Caco-2 (cell line): ENCODE data around the gene TTLL8. TPM values are rescaled to one million over a fixed set of nuclear protein-coding genes. Genes with fewer than 3 reads are reported as not detected.

Experiments used
- BruUV-seq: library from RNA; stranded (reverse); fragments of 400-500 nt; replicated peaks from 2 replicates; lab custom pipeline; 2021; lab: Mats Ljungman, UMichigan
- CTCF ChIA-PET: fragments of 300-600 bp; sonication (Branson Sonifier 250); formaldehyde crosslinking; loops from one replicate; lab custom pipeline; 2022; ENCODE audit warnings: antibody characterized with exemption; lab: Charles Lee
- POLR2A ChIA-PET: fragments of 300-600 bp; sonication (Branson Sonifier 250); formaldehyde crosslinking; loops from one replicate; lab custom pipeline; 2022; ENCODE audit warnings: antibody characterized with exemption; lab: Charles Lee
- DNase-seq, 2 experiments: peaks; one replicate each; pipeline versions ENCODE4 v3.0.0 to v3.0.0-alpha.2; 2020 to 2022
- H3K27me3 ChIP-seq: replicated peaks from 2 replicates; pipeline ENCODE4 v1.6.0; 2011; ENCODE audit warnings: low read length; ENCODE audit not compliant: control insufficient read depth, insufficient read depth
- H3K36me3 ChIP-seq: 2 replicates; pipeline ENCODE4 v1.5.1; 2011; ENCODE audit warnings: low read length; ENCODE audit not compliant: control insufficient read depth, insufficient read depth
- H3K4me1 ChIP-seq: fragments of 250-450 bp; sonication (Bioruptor Pico); 2 replicates; pipeline ENCODE4 v1.5.1; 2020; ENCODE audit warnings: mild to moderate bottlenecking
- H3K4me3 ChIP-seq: 2 replicates; pipeline ENCODE4 v1.5.1; 2011; ENCODE audit warnings: low read depth, mild to moderate bottlenecking, control low read depth, low read length
- H3K9me3 ChIP-seq: fragments of 250-450 bp; sonication (Bioruptor Pico); 2 replicates; pipeline ENCODE4 v1.5.1; 2020; ENCODE audit warnings: mild to moderate bottlenecking, moderate library complexity
- H3K27ac Mint-ChIP-seq: one replicate; pipeline ENCODE4 v1.8.0; 2022; ENCODE audit warnings: mixed read lengths; ENCODE audit not compliant: unreplicated experiment
- H3K27me3 Mint-ChIP-seq: one replicate; pipeline ENCODE4 v1.8.0; 2022; ENCODE audit warnings: mixed read lengths; ENCODE audit not compliant: insufficient read depth, unreplicated experiment
- H3K36me3 Mint-ChIP-seq: one replicate; pipeline ENCODE4 v1.8.0; 2022; ENCODE audit warnings: mild to moderate bottlenecking, mixed read lengths; ENCODE audit not compliant: insufficient read depth, unreplicated experiment
- H3K4me1 Mint-ChIP-seq: one replicate; pipeline ENCODE4 v1.8.0; 2022; ENCODE audit warnings: low read depth, mixed read lengths; ENCODE audit not compliant: unreplicated experiment
- H3K4me3 Mint-ChIP-seq: one replicate; pipeline ENCODE4 v1.8.0; 2022; ENCODE audit warnings: mild to moderate bottlenecking, moderate library complexity, mixed read lengths; ENCODE audit not compliant: unreplicated experiment
- H3K9me3 Mint-ChIP-seq: one replicate; pipeline ENCODE4 v1.8.0; 2022; ENCODE audit warnings: mixed read lengths; ENCODE audit not compliant: unreplicated experiment
- intact Hi-C: fragments of 100-400 bp; cut with micrococcal nuclease; formaldehyde crosslinking; loops from one replicate; pipeline ENCODE4 v1.10.0; 2022; ENCODE audit not compliant: unreplicated experiment
- total RNA-seq: library from RNA; stranded (reverse); gene quantifications from 2 replicates; pipeline ENCODE4 v1.2.3, GENCODE V29; 2022
- TF ChIP-seq, protein P1 (sequence below), 2 experiments: fragments of 200-600 bp in 1 of 2; IDR thresholded peaks; 1 replicate in 1 of 2; 2 replicates in 1 of 2; pipeline versions ENCODE4 v1.5.1 to v1.8.0; 2011 to 2022; ENCODE audit warnings: antibody characterized with exemption in 1 of 2, control low read depth in 1 of 2, inconsistent platforms in 1 of 2, low read depth in 1 of 2, low read length in 1 of 2, mild to moderate bottlenecking in 1 of 2, moderate library complexity in 1 of 2; ENCODE audit not compliant: insufficient read depth in 1 of 2, severe bottlenecking in 1 of 2, unreplicated experiment in 1 of 2

TTLL8 gene
- total RNA-seq, 1 experiment from 2014 or later, result not detected

DNA sequence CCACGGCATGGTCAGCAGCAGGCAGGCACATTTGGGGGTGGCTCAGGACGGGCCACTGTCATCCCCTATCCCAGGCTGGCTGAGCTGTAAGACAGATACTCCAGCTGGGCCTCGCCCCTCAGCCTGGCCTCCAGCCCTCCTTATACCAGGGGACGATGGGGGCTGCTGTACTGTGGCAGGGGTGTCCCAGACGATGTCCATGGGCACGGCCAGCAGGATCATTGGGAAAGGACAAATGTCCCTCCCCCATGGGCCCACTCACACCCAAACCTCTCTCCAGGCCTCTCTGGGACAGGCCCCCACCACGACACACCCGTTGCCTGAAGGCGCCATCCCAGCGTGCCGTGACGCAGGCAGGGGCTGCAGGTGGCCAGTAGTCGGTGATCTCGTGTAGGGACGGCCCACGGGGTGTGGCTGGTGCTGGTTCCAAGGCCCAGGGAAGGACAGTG is 44.0 kb downstream of the TTLL8 start:
- ChIA-PET POLR2A (no interaction called here), CTCF (interaction anchor here (0.9 to 1.3 kb wide), 2 partner anchors 16 to 83 kb away, joined by 3 read pairs; no protein-coding TSS in a partner anchor)
- Histone ChIP-seq H3K27me3 (no peaks in the 10 kb centered on the region), H3K9me3 (no peaks in the 10 kb centered on the region), H3K36me3 (no peaks in the 10 kb centered on the region), H3K4me1 (peaks cover 18% of the 10 kb centered on the region), H3K4me3 (no peak overlapping the region)
- Mint-ChIP-seq H3K4me3 (no peak overlapping the region), H3K4me1 (no peaks in the 10 kb centered on the region), H3K36me3 (no peaks in the 10 kb centered on the region), H3K27ac (no peak overlapping the region), H3K27me3 (no peaks in the 10 kb centered on the region), H3K9me3 (no peaks in the 10 kb centered on the region)
- TF ChIP-seq, protein P1, sequence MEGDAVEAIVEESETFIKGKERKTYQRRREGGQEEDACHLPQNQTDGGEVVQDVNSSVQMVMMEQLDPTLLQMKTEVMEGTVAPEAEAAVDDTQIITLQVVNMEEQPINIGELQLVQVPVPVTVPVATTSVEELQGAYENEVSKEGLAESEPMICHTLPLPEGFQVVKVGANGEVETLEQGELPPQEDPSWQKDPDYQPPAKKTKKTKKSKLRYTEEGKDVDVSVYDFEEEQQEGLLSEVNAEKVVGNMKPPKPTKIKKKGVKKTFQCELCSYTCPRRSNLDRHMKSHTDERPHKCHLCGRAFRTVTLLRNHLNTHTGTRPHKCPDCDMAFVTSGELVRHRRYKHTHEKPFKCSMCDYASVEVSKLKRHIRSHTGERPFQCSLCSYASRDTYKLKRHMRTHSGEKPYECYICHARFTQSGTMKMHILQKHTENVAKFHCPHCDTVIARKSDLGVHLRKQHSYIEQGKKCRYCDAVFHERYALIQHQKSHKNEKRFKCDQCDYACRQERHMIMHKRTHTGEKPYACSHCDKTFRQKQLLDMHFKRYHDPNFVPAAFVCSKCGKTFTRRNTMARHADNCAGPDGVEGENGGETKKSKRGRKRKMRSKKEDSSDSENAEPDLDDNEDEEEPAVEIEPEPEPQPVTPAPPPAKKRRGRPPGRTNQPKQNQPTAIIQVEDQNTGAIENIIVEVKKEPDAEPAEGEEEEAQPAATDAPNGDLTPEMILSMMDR (IDR thresholded peaks at IDR 0.05; ENCODE audit: insufficient read depth in 1 of 2, low read depth in 1 of 2, low read length in 1 of 2, severe bottlenecking in 1 of 2, unreplicated experiment in 1 of 2), result no peak
- DNase-seq, result no peak
- intact Hi-C loops, result no loop called here
- BruUV-seq, result no TSS peak

DNA sequence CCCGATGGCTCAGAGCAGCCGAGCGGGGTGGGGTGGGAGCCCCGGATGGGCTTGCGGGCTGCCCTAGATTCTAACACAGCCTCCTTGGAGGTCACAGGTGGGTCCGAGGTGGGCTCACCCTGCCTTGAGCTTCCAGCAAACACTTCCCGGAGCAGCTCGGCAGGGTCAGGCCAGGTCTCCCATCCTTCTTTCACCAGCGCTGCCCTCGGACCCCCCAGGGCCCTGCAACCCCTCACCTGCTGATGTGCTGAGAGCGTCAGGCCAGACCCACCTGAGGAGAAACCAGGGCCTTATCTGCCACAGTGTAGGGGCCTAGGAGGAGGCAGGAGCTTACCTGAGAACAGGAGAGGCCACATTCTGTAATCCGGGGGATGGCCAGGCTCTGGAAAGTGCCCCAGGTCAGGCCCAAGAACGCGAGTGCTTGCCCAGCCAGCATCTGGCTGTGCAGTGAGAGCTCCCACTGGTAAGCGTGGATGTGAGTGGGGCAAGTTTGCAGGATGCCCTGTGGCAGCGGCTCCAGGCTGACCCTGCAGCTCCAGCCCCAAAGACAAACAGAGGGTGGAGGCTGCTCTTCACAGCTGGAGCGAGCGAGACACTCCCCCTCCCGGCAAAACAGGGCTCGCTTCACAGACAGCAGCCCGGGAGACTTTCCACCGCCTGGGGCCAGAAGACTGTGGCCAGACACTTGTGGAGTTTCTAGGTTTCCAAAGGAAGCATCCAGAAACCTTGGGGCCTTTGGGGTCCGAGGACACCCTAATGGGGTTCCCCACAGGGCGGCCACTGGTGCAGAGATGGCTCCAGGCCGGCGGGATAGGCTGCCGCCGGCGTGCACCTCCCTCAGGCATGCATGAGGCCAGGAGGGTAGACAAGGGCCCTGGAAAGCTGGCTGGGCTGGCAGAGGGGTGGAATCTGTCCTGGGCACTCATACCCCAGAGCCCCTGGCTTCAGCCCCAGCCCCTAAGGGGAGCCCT is 45.6 kb downstream of the TTLL8 start, which contains the start of gene IL17REL:
TSS of gene IL17REL (minus strand) at position 555 of the 971 bp plus-strand sequence. CDS start at position 436, 119 bp downstream.
- no peak within 1 kb of the TSS for H3K27ac Mint-ChIP-seq
- peaks cover 18% of the 10 kb centered on the region for H3K4me1 ChIP-seq
- no peaks in the 10 kb centered on the region for H3K9me3 Mint-ChIP-seq
- intact Hi-C loops, result no loop called here
- no peak within 1 kb of the TSS for H3K4me3 ChIP-seq
- ChIA-PET POLR2A (no interaction called here), CTCF (interaction anchor here (1.2 to 1.3 kb wide), 2 partner anchors 18 to 81 kb away, joined by 3 read pairs; no protein-coding TSS in a partner anchor)
- H3K27me3 ChIP-seq, result no peaks in the 10 kb centered on the region
- no peaks in the 10 kb centered on the region for H3K9me3 ChIP-seq
- no peaks in the 10 kb centered on the region for H3K4me1 Mint-ChIP-seq
- no peak within 1 kb of the TSS for H3K4me3 Mint-ChIP-seq
- no peaks in the 10 kb centered on the region for H3K36me3 ChIP-seq
- TF ChIP-seq, protein P1 (IDR thresholded peaks at IDR 0.05; ENCODE audit: insufficient read depth in 1 of 2, low read depth in 1 of 2, low read length in 1 of 2, severe bottlenecking in 1 of 2, unreplicated experiment in 1 of 2), result peak in 1 of 2 experiments; percentile 35
- H3K36me3 Mint-ChIP-seq, result no peaks in the 10 kb centered on the region
- H3K27me3 Mint-ChIP-seq, result no peaks in the 10 kb centered on the region
- peak; percentile 34 to 46 for DNase-seq
- BruUV-seq, result no TSS peak

DNA sequence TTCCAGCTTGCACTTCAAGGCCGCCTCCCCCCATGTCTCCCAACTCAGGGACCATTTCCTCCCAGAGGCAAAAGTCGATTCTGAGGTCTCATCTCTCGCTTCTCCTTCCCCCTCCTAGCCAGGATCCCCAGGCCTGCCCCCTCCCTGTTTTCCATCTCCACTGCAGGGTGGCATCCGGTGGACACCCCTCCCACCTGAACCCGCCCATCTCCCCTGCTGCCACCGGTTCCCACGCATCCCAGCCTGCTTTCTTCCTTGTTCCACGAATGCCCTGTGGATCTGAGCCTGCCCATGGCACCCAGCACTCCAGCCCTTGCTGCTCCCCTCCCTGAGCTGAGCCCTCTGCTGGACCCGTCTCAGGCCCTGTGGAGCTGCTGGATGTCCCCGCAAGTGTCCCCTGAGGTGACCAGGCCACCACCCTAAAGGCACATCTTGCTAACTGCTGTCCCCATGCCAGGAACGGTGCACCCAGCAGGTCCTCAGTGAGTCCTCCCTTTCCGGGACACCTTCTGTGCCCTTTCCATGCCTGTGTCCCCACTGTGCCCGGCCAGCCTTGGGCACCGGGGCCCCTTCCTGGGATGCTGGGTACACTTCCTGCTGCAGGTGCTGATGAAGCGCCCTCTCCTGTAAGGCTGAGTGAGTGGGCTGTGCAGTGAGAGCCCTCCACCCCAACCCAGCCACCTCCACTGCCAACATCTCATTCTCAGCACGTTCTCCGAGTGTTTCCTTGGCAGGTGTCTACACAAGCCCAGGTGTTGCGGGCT is 46.5 kb downstream of the TTLL8 start:
- H3K27me3 ChIP-seq, result no peaks in the 10 kb centered on the region
- ChIA-PET CTCF (interaction anchor here (1.2 kb wide), 1 partner anchor 81 kb away, joined by 3 read pairs; no protein-coding TSS in a partner anchor), POLR2A (no interaction called here)
- no TSS peak for BruUV-seq
- intact Hi-C loops, result no loop called here
- no peaks in the 10 kb centered on the region for H3K9me3 Mint-ChIP-seq
- no peak for DNase-seq
- H3K9me3 ChIP-seq, result no peaks in the 10 kb centered on the region
- no peak overlapping the region for H3K27ac Mint-ChIP-seq
- no peaks in the 10 kb centered on the region for H3K4me1 Mint-ChIP-seq
- H3K36me3 ChIP-seq, result no peaks in the 10 kb centered on the region
- no peak overlapping the region for H3K4me3 Mint-ChIP-seq
- H3K4me3 ChIP-seq, result no peak overlapping the region
- TF ChIP-seq, protein P1 (IDR thresholded peaks at IDR 0.05; ENCODE audit: insufficient read depth in 1 of 2, low read depth in 1 of 2, low read length in 1 of 2, severe bottlenecking in 1 of 2, unreplicated experiment in 1 of 2), result no peak
- H3K27me3 Mint-ChIP-seq, result no peaks in the 10 kb centered on the region
- peaks cover 18% of the 10 kb centered on the region for H3K4me1 ChIP-seq
- no peaks in the 10 kb centered on the region for H3K36me3 Mint-ChIP-seq
